WTC11 (cell line): ENCODE measurements around the gene ANKRD17.

Experiments
- CREB1 ChIP-seq: sonication (generic); formaldehyde crosslinking; IDR thresholded peaks from 2 replicates; pipeline ENCODE4 v1.8.0; 2023; ENCODE audit warnings: mild to moderate bottlenecking, missing genetic modification reagents
- SP1 ChIP-seq: sonication (generic); formaldehyde crosslinking; conservative IDR thresholded peaks from 2 replicates; pipeline ENCODE4 v1.8.1; 2022; ENCODE audit warnings: missing genetic modification reagents
- ZBTB21 ChIP-seq: sonication (generic); formaldehyde crosslinking; IDR thresholded peaks from 2 replicates; pipeline ENCODE4 v1.8.1; 2023; ENCODE audit warnings: mild to moderate bottlenecking, missing genetic modification reagents, borderline replicate concordance
- ZNF121 ChIP-seq: sonication (generic); formaldehyde crosslinking; IDR thresholded peaks from 2 replicates; pipeline ENCODE4 v1.8.0; 2023; ENCODE audit warnings: missing genetic modification reagents
- TF ChIP-seq, protein P1 (sequence below): fragments of 200-600 bp; IDR thresholded peaks from 2 replicates; pipeline ENCODE4 v1.8.0; 2022; ENCODE audit warnings: antibody characterized with exemption
- TF ChIP-seq, protein P2 (sequence below): sonication (generic); formaldehyde crosslinking; IDR thresholded peaks from 2 replicates; pipeline ENCODE4 v1.8.0; 2022; ENCODE audit warnings: mild to moderate bottlenecking, missing genetic modification reagents
- TF ChIP-seq, protein P3 (sequence below): fragments of 250-450 bp; sonication (Bioruptor Pico); IDR thresholded peaks from 2 replicates; pipeline ENCODE4 v2.1.2; 2022; ENCODE audit warnings: mild to moderate bottlenecking, moderate library complexity

DNA sequence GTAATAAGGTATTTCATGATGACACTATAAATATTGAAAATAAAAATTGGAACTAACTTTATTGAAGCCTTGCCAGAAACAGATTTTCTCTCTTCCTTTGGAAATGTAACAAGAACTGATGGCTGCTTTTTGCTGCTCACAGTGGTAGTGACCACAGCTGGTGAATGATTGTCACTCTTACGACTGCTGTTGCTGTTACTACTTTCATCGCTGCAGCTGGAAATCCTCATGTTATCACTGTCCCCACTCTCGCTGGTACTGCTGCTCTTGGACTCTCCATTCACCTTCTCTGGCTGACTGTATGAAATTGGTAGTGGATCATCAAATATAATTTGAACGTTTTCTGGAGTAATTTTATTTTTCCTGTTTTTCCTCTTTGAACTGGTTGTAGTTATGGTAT, 160.6 kb downstream of the ANKRD17 start:
- TF ChIP-seq, protein P1, sequence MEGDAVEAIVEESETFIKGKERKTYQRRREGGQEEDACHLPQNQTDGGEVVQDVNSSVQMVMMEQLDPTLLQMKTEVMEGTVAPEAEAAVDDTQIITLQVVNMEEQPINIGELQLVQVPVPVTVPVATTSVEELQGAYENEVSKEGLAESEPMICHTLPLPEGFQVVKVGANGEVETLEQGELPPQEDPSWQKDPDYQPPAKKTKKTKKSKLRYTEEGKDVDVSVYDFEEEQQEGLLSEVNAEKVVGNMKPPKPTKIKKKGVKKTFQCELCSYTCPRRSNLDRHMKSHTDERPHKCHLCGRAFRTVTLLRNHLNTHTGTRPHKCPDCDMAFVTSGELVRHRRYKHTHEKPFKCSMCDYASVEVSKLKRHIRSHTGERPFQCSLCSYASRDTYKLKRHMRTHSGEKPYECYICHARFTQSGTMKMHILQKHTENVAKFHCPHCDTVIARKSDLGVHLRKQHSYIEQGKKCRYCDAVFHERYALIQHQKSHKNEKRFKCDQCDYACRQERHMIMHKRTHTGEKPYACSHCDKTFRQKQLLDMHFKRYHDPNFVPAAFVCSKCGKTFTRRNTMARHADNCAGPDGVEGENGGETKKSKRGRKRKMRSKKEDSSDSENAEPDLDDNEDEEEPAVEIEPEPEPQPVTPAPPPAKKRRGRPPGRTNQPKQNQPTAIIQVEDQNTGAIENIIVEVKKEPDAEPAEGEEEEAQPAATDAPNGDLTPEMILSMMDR: no peak
- TF ChIP-seq ZNF121 (CRISPR knock-in tag): no peak
- no peak for TF ChIP-seq SP1 (CRISPR knock-in tag)
- TF ChIP-seq, protein P2, sequence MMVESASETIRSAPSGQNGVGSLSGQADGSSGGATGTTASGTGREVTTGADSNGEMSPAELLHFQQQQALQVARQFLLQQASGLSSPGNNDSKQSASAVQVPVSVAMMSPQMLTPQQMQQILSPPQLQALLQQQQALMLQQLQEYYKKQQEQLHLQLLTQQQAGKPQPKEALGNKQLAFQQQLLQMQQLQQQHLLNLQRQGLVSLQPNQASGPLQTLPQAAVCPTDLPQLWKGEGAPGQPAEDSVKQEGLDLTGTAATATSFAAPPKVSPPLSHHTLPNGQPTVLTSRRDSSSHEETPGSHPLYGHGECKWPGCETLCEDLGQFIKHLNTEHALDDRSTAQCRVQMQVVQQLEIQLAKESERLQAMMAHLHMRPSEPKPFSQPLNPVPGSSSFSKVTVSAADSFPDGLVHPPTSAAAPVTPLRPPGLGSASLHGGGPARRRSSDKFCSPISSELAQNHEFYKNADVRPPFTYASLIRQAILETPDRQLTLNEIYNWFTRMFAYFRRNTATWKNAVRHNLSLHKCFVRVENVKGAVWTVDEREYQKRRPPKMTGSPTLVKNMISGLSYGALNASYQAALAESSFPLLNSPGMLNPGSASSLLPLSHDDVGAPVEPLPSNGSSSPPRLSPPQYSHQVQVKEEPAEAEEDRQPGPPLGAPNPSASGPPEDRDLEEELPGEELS (CRISPR knock-in tag): no peak
- no peak for TF ChIP-seq ZBTB21 (CRISPR knock-in tag)
- TF ChIP-seq CREB1 (CRISPR knock-in tag): no peak
- TF ChIP-seq, protein P3, sequence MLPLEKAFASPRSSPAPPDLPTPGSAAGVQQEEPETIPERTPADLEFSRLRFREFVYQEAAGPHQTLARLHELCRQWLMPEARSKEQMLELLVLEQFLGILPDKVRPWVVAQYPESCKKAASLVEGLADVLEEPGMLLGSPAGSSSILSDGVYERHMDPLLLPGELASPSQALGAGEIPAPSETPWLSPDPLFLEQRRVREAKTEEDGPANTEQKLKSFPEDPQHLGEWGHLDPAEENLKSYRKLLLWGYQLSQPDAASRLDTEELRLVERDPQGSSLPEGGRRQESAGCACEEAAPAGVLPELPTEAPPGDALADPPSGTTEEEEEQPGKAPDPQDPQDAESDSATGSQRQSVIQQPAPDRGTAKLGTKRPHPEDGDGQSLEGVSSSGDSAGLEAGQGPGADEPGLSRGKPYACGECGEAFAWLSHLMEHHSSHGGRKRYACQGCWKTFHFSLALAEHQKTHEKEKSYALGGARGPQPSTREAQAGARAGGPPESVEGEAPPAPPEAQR (CRISPR knock-in tag): no peak
